NCI-H69 (cell line): ENCODE results near the gene CDH7.

Experiments
- DNase-seq: peaks from one replicate; lab custom pipeline; 2025; lab: John Stamatoyannopoulos, UW

CDH7 gene

DNA sequence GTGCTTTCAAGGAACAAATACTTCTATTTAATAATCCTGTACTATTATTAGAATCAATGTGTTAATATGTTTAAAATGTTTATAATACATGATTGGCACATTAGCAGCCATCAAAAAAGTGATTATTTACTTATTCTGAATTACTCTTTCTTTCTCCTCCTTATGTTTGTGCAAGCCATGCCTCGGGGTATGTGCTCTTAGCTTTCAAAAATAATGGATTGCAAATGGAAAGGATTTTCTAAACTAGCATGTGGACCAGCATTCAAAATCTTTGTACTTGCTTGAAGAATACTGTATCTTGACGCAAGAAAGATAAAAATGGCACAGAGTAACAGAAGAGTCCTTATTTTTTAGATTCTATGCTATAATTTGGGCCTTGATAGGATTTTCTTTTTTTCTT lies 156.5 kb downstream of the CDH7 start:
- peak; percentile 88 for DNase-seq

DNA sequence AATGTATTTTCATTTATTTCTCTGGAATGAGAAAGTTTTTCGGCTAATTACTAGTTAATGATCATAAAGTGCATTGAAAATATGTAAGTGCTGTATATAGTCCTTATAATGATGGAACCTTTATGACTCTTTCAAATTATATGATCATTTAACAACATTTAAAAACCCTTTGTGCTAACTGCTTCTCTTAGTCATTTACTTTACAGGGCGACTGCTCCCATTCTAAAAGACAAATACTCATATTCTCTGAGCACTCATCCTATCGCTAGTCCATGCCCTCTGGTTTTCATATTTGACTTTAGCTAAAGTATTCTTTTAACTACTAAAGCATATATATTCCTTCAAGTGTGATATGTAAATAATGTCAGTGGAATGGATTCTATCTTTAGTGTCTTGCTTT lies 168.2 kb downstream of the CDH7 start:
- peak; percentile 41 for DNase-seq

DNA sequence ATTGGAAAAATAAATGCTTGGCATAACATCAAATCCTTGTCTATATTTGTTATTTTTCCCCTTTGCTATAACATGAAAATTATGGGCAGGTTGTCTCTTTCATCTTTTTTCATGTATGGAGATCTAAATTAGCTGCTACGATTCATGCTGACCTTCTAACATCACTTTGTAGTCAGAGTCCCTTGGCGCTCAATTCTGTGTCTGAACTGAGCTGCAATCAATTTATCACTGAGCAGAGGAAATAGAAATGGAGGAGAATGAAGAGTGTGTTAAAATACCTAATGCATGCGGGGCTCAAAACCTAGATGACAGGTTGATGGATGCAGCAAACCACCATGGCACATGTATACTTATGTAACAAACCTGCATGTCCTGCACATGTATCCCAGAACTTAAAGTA lies 168.9 kb downstream of the CDH7 start:
- peak; percentile 62 for DNase-seq

DNA sequence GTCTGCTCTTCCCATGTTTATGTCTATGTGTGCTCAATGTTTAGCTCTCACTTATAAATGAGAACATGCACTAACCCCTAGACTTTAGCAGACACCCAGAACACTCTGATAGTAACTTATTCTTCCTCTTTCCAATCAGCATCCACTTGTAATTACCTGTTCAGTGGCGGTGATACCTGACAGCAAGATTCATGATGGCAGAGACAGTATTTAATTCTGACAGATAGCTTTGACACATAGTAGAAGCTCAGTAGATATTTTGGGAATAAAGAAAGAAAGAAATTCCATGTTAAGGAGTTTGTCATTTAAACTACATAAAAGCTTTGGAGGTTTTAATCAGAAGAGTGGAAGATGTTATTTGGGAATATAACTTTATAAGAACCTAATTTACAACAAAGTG lies 171.3 kb downstream of the CDH7 start:
- no peak for DNase-seq

DNA sequence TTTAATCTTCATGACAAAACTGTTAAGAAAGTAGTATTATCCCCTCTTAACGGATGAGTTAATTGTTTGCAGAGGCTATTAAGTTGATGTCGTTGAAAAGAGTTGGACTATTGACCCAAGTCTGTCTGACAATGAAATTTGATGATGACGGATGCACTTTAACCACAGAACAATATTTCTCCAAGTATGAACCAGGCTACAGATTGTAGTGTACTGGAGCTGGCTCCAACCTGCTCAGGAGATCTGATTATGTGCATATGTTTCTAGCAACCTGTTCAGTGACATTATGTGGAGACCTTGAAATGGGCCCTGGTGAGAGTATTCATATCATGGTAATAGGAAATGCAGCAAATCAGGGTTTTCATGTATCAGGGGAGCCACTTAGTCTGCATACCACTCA lies 174.1 kb downstream of the CDH7 start:
- peak; percentile 97 for DNase-seq

DNA sequence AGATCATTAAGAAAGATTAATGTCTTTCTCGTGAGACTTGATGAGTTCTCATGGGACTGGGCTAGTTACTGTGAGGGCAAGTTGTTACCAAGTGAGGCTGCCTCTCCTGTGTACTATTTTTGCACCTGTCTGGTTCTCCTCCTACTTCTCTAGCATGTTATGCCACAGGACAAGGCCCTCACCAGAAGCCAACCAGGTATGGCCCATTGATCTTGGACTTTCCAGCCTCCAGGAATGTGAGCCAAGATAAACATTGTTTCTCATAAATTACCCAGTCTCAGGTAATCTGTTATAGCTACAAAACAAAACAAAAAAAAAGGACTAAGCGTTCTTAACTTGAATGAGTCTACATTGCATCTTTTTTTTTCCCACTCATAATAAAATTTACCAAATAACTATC lies 184.1 kb downstream of the CDH7 start:
- peak; percentile 79 for DNase-seq

DNA sequence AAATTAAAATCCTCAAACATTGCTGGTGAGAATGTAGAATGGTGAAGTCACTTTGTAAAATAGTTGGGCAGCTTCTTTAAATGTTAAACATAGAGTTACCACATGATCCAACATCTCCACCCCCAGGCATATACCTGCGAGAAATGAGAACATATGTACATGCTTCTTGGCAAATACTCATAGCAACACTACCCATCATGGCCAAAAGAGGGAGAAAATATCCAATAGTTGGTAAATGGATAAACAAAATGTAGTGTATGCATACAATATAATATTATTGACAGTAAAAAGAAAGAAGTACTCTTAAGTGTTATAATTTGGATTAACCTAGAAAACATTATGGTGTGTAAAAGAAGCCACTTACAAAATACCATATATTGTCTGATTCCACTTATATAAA lies 185.9 kb downstream of the CDH7 start:
- DNase-seq: peak; percentile 57

DNA sequence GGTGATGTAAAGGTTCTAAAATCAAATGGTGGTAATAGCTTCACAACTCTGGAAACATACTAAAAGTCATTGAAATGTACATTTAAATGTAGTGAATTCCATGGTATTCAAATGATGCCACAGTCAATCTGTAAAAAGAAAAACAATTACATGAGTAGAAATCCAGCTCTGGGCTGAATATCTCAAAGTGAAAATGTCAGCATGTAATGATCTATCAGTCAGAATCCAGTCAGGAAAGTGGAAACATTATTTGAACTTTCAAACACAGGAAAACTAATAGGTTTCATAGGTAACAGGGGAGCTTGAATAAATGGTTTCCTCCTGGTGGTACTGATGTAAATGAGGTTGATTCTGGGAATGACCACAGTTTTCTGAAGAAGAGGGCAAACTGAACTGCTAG lies 186.4 kb downstream of the CDH7 start:
- no peak for DNase-seq

DNA sequence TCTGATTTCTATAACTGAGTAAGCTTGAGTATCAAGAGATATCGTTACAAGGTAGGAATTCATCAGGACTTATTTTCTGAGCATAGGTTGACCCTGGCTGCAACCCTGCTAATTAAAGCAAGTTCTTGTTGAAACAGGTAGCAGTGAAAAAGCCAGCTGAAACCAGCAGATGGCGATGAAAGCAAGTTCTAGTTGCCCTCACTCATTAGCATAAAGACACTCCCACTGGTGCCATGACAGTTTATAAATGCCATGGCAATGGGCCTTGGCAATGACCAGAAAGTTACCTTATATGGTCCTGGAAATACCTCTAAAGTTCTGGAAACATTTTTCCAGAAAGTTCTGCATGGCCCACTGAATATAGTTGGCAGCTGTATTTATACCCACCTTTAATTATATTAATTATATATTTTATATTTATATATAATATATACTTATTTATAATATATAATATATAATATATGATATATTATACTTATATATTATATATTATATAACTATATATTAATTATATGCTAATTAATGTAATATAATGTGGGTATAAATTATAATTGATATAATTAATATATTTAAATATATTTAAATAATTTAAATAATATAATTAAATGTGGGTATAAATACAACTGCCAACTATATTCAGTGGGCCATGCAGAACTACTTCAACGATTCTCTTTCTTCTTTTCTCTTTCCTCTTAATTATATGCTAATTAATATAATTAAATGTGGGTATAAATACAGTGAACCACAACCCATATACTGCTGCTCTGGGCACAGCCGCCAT lies 188.0 kb downstream of the CDH7 start:
- DNase-seq: peak; percentile 95
